Glutamatergic neuron (in vitro differentiated cells): ENCODE measurements around the gene PARP9. TPM values are rescaled to one million over a fixed set of nuclear protein-coding genes. Genes with fewer than 3 reads are reported as not detected.

Source experiments
- DNase-seq: peaks from one replicate; pipeline ENCODE4 v3.0.0; 2022
- H3K27ac Mint-ChIP-seq: one replicate; pipeline ENCODE4 v1.8.0; 2020; ENCODE audit warnings: mild to moderate bottlenecking, mixed read lengths, inconsistent platforms; ENCODE audit not compliant: unreplicated experiment
- H3K27me3 Mint-ChIP-seq: one replicate; pipeline ENCODE4 v1.8.0; 2020; ENCODE audit warnings: mild to moderate bottlenecking, moderate library complexity, mixed read lengths, inconsistent platforms; ENCODE audit not compliant: unreplicated experiment
- H3K36me3 Mint-ChIP-seq: one replicate; pipeline ENCODE4 v1.8.0; 2020; ENCODE audit warnings: mild to moderate bottlenecking, mixed read lengths, inconsistent platforms; ENCODE audit not compliant: unreplicated experiment
- H3K4me1 Mint-ChIP-seq: one replicate; pipeline ENCODE4 v1.8.0; 2020; ENCODE audit warnings: mild to moderate bottlenecking, low read depth, mixed read lengths, inconsistent platforms; ENCODE audit not compliant: unreplicated experiment
- H3K4me3 Mint-ChIP-seq: one replicate; pipeline ENCODE4 v1.8.0; 2020; ENCODE audit warnings: mild to moderate bottlenecking, mixed read lengths, inconsistent platforms; ENCODE audit not compliant: unreplicated experiment
- H3K9me3 Mint-ChIP-seq: one replicate; pipeline ENCODE4 v1.8.0; 2020; ENCODE audit warnings: mild to moderate bottlenecking, moderate library complexity, mixed read lengths, inconsistent platforms; ENCODE audit not compliant: unreplicated experiment
- CTCF ChIP-seq: fragments of 200-600 bp; sonication (generic); IDR thresholded peaks from one replicate; pipeline ENCODE4 v1.5.0; 2021; ENCODE audit not compliant: partially characterized antibody, unreplicated experiment
- total RNA-seq: library from RNA; stranded (reverse); fragmentation: NEBNext Ultra II Directional; extraction: Animal tissue kit (Norgen Biotek cat#: 25700); gene quantifications from one replicate; pipeline ENCODE4 v1.2.1, GENCODE V29; 2021; ENCODE audit not compliant: unreplicated experiment

The PARP9 gene
- total RNA-seq, 1 donor from 2014 or later: 0.27 TPM

- TF ChIP-seq CTCF: no peak
- no peak for DNase-seq
- Mint-ChIP-seq H3K9me3 (no peaks in the 10 kb centered on the region), H3K4me1 (no peaks in the 10 kb centered on the region), H3K27ac (no peak overlapping the region), H3K4me3 (no peak overlapping the region), H3K36me3 (no peaks in the 10 kb centered on the region), H3K27me3 (no peaks in the 10 kb centered on the region)
These were observed 17.9 kb downstream of the PARP9 start for GRCh38 chr3:122546151-122546550.

DNA sequence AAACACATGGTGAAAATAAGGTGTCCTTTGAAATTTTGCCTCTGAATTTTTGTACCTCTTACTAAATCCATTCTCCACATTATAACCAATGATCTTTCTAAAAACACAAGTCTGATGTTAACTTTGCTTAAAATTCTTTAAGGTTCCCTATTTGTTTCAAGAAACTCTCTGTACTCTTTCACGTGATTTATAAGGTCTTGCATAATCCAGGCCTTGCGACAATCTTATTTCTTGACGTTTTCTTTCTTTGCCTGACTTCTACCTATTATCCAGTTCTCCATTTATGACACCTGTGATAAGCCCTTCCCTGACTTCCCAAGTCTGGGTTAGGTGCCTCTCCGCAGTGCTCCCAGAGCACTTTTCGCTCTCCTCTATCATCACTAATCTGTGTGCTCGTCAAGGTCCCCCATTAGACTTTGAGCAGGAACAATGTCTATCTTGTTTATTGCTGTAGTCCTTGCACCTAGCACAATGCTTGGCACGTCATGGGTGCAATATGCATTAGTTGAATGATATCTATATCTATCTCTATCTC, 25.1 kb downstream of the PARP9 start:
- Mint-ChIP-seq H3K36me3 (no peaks in the 10 kb centered on the region), H3K4me3 (no peak overlapping the region), H3K27me3 (peaks cover 3% of the 10 kb centered on the region), H3K27ac (no peak overlapping the region), H3K4me1 (no peaks in the 10 kb centered on the region), H3K9me3 (no peaks in the 10 kb centered on the region)
- no peak for TF ChIP-seq CTCF
- DNase-seq: no peak

GRCh38 chr3:122536632-122537001, 27.5 kb downstream of the PARP9 start:
- Mint-ChIP-seq H3K27ac (no peak overlapping the region), H3K4me3 (no peak overlapping the region), H3K9me3 (no peaks in the 10 kb centered on the region), H3K27me3 (peaks cover 6% of the 10 kb centered on the region), H3K36me3 (no peaks in the 10 kb centered on the region), H3K4me1 (no peaks in the 10 kb centered on the region)
- no peak for TF ChIP-seq CTCF
- no peak for DNase-seq

GRCh38 chr3:122535964-122536631, 28.0 kb downstream of the PARP9 start:
- Mint-ChIP-seq H3K27me3 (peaks cover 6% of the 10 kb centered on the region), H3K4me1 (no peaks in the 10 kb centered on the region), H3K27ac (no peak overlapping the region), H3K36me3 (no peaks in the 10 kb centered on the region), H3K4me3 (no peak overlapping the region), H3K9me3 (no peaks in the 10 kb centered on the region)
- no peak for TF ChIP-seq CTCF
- no peak for DNase-seq

DNA sequence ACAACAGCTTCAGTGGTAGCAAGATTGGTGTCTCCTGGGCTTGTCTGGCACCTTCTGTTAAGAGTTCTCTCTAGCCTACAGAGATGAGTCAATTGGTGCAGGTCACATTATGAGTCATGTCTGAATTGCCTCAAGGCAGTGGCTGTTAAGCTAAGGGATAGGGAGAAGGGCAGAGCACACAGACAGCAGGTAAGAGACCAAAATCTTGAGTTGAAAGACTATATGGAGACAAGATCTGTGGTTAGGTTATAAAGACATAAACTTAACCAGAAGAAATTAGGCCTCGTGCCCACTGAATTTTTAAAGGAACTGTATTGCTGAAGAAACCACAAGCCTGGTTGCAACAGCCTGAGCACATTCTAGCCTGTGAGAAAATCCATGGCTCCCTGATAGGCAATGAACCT, 30.2 kb downstream of the PARP9 start:
- Mint-ChIP-seq H3K27me3 (peaks cover 3% of the 10 kb centered on the region), H3K4me1 (no peaks in the 10 kb centered on the region), H3K36me3 (no peaks in the 10 kb centered on the region), H3K9me3 (no peaks in the 10 kb centered on the region), H3K27ac (no peak overlapping the region), H3K4me3 (no peak overlapping the region)
- no peak for DNase-seq
- no peak for TF ChIP-seq CTCF
